ENCODE measurements around the gene PDK2.

PDK2 gene

DNA sequence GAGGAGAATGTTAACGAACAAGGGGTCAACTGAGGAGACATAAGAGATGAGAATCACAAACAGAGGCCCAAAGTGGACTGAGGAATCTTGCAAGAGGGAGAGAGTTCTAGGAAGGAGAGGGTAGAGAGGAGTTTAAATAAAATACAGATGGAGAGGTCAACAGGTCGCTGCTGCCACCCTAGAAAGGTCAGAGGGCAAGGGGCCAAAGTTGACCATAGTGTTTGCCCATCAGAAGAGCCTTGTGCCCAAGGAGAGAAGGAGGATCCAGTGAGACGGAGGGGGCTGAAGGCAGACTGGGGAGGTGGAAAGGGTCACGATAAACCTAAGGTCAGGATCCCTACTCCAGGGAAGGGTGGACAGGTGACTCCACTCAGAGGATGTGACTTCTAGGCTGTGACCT, 46.2 kb upstream of the PDK2 start:
- no peak overlapping the region for H3K4me3 ChIP-seq (replicated peaks; ENCODE audit: low read depth, low read length)
- TF ChIP-seq, protein P1, sequence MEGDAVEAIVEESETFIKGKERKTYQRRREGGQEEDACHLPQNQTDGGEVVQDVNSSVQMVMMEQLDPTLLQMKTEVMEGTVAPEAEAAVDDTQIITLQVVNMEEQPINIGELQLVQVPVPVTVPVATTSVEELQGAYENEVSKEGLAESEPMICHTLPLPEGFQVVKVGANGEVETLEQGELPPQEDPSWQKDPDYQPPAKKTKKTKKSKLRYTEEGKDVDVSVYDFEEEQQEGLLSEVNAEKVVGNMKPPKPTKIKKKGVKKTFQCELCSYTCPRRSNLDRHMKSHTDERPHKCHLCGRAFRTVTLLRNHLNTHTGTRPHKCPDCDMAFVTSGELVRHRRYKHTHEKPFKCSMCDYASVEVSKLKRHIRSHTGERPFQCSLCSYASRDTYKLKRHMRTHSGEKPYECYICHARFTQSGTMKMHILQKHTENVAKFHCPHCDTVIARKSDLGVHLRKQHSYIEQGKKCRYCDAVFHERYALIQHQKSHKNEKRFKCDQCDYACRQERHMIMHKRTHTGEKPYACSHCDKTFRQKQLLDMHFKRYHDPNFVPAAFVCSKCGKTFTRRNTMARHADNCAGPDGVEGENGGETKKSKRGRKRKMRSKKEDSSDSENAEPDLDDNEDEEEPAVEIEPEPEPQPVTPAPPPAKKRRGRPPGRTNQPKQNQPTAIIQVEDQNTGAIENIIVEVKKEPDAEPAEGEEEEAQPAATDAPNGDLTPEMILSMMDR (IDR thresholded peaks at IDR 0.05; ENCODE audit: low read length, missing control alignments) = no peak
- DNase-seq (ENCODE audit: low read depth) = no peak

DNA sequence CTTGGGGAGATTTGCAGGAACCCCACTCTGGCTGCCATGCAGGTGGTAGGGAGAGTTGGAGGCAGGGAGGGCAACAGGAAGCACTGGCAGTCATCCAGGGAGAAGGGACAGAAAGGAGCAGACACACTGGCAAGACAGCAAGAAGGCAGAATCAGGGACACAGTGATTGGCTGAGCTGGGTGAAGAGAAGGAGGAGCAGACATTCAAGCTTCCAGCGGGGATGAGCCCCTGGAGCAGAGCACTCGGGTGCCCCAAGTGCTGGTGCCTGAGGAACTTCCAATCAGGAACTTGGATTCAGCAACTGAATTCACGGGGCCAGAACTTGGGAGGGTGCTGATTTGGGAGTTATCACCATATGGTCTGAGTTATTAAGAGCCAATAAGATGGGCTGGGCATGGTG, 45.5 kb upstream of the PDK2 start:
- TF ChIP-seq, protein P1 (IDR thresholded peaks at IDR 0.05; ENCODE audit: low read length, missing control alignments) = no peak
- H3K4me3 ChIP-seq (replicated peaks; ENCODE audit: low read depth, low read length) = no peak overlapping the region
- no peak for DNase-seq (ENCODE audit: low read depth)

DNA sequence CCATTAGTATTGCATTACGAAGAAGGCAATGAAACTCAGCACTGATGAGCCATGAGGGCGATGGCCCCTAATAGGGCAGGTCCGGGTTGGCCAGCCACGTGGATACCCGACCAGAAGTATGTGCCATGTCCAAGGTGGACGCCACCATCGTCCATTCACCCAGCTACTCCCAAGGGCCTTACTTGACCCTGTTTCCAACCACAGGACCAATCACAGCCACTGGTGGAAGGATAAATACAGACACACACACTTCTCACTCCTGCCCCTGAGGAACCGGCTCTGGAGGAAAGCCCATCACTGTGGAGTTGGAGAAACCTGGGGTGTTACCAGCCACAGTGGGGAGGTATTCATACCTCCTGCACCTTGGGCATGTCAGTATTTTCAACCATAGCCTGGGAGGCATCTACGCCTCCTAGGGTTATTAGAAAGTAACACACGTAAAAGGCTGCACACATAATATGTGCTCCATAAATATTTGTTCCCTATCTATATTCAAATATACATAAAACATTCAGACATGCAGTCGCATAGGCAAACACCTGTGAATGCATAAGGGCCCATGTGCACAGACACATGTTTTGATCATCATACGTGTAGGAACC, 44.6 kb upstream of the PDK2 start:
- no peak for DNase-seq (ENCODE audit: low read depth)
- TF ChIP-seq, protein P1 (IDR thresholded peaks at IDR 0.05; ENCODE audit: low read length, missing control alignments) = no peak
- H3K4me3 ChIP-seq (replicated peaks; ENCODE audit: low read depth, low read length) = no peak overlapping the region

DNA sequence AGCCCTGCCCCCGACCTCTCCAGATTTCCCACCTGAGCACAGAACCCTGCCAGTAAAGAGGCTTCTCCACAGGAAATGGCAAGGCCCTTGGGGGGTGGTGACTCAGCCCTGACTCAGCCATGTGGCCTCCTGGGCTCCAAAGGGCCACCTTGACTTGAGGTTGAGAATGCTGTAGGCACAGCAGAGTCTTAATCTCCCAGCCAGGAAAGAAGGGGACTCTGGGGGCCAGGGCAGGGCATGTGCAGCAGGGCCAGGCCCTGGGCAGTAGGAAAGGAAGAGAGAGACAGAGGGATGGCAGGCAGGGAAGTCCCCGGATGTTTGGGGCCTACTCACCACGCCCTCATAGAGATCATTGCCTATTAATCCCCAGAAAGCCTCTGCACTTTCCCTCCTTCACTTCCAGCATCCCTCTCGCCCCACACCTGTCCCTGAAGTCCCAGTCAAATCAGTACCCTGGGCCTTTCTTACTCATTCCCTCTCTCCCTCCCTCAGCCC, 44.0 kb upstream of the PDK2 start:
- TF ChIP-seq, protein P1 (IDR thresholded peaks at IDR 0.05; ENCODE audit: low read length, missing control alignments) = no peak
- no peak overlapping the region for H3K4me3 ChIP-seq (replicated peaks; ENCODE audit: low read depth, low read length)
- peak; percentile 66 for DNase-seq (ENCODE audit: low read depth)

DNA sequence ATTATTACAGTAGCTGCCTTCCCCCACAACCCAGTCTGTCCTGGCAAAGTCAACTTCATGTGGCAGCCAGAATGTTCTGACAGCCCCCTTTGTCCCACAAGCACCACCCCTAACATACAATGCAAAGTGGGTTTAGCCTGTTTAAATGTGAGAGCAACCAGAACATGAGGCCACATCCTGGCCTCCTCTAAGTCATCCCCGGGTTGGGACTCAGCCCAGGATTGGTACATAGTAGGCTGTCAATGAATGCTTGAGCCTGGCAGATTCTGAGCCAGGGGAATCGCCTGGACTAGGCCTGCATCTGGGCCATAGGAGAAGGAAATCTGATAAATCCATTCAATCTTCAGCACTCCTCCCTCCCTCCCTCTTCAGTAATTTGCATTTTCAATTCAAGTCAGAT, 43.5 kb upstream of the PDK2 start:
- H3K4me3 ChIP-seq (replicated peaks; ENCODE audit: low read depth, low read length) = no peak overlapping the region
- DNase-seq (ENCODE audit: low read depth) = no peak
- TF ChIP-seq, protein P1 (IDR thresholded peaks at IDR 0.05; ENCODE audit: low read length, missing control alignments) = no peak

DNA sequence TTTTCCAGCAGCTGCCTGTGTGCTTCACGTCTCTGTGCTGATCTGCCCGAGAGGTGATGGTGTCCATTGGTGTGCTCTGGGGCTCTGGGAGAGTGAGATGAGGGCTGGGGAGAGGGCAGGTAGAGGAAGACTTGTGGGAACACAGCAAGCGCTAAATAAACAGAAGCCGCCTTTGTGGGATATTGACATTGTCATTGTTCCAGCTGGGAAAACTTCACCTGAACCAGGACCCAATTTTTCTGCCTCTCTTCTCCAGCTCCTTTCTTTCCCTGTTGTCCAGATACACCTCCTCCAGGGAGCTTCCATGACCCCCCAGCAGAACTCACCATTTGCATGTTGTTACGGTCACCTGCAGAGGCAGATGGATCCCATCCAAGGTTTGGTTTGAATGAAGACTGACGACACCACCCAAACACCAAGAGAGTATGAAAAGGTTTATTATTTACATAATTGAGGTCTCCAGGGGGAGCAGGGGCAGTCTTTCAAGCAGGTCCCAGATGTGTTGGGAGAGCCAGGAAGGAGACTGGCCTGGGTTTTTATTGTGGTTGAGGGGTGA, 42.8 kb upstream of the PDK2 start:
- no peak for DNase-seq (ENCODE audit: low read depth)
- TF ChIP-seq, protein P1 (IDR thresholded peaks at IDR 0.05; ENCODE audit: low read length, missing control alignments) = no peak
- no peak overlapping the region for H3K4me3 ChIP-seq (replicated peaks; ENCODE audit: low read depth, low read length)
